GM12892 (cell line): ENCODE data around the gene POM121C.
"Not testable (repeated sequence)": the region's sequence is repeated elsewhere in the genome, so short reads cannot be mapped to it uniquely, and the experiment has no call there.

ENCODE experiments used
- DNase-seq: peaks from one replicate; pipeline ENCODE4 v3.0.0; 2011; ENCODE audit not compliant: insufficient read length
- FAIRE-seq: peaks from 2 replicates; lab custom pipeline; 2011; peaks lifted over from hg19 to GRCh38; lab: Jason Lieb, UNC

Gene POM121C

DNA sequence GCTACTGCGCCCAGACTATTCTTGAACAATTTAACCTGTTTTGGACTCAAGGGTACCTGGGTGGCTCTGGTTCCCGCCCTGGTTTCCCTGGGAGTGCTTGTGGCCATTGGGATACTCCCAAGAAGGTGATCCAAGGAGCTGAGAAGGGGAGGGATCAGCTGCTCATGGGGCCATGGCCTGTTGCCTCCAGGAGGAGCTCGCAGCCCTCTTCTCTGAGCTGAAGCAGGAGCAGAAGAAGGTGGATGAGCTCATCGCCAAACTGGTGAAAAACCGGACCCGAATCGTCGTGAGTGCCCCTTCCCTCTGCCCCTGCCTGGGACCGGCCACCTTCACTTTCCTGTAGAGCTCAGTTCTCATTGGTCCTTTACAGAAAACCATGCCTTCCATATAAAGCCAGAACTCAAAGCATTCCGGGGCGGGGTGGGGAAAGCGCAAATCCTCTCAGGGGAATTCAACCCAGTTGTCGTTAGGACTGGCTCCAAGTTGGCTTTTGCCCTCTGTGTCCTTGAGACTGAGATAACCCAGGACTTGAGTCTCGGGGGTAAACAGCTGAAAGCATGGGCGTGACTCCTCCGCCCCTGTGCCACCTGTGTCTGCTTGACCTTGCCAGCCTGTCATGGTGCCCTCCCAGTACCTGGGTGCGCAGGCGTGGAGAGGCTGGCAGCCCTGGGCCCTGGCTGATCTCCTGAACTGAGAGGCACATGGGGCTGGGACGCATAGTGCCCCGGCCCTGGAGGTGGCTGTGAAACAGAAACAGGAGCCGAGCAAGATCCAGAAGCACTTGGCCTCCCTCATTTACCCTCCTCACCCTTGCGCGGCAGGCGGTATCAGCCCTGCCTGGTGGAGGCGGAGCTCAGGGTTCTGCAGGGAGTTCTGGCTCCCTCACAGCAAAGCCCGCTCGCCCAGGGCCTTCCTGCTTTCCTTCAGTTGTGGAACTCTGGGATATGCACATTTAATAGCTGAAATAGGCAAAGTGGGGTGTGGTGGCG, 82.3 kb downstream of the POM121C start:
- not testable (repeated sequence) for FAIRE-seq

GRCh38 chr7:75400575-75400974, 85.5 kb downstream of the POM121C start:
- not testable (repeated sequence) for FAIRE-seq, DNase-seq

More for the DNA sequence above, 82.3 kb downstream of the POM121C start:
- DNase-seq = not testable (repeated sequence)

DNA sequence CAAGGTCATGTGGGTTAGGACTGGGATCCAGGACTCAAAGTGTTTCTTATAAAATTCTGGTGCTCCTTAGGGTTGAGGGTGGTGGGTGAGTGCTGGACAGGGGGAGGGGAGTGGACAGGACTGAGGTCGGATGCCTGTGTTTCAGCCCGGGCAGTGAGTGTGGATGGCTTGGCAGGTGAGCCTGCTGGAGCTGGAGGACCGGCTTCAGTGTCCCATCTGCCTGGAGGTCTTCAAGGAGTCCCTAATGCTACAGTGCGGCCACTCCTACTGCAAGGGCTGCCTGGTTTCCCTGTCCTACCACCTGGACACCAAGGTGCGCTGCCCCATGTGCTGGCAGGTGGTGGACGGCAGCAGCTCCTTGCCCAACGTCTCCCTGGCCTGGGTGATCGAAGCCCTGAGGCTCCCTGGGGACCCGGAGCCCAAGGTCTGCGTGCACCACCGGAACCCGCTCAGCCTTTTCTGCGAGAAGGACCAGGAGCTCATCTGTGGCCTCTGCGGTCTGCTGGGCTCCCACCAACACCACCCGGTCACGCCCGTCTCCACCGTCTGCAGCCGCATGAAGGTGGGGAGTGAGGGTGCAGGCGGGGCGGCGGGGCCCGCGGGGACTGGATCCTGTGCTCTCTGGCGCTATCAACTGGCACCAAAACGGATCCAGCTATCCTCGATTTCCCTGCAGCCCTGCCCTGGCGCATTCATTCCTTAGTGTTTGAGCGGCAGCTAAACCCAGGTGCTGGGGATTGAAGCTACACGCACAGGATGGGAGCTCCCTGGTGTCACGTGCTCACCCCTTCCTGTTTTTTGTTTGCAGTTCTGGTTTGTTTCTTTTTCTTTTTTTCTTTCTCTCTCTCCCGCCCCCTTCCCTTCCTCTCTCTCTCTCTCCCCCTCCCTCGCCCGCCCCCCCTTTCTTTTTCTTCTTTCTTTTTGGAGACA, 87.1 kb downstream of the POM121C start:
- DNase-seq = not testable (repeated sequence)
- FAIRE-seq = peak; percentile 96

DNA sequence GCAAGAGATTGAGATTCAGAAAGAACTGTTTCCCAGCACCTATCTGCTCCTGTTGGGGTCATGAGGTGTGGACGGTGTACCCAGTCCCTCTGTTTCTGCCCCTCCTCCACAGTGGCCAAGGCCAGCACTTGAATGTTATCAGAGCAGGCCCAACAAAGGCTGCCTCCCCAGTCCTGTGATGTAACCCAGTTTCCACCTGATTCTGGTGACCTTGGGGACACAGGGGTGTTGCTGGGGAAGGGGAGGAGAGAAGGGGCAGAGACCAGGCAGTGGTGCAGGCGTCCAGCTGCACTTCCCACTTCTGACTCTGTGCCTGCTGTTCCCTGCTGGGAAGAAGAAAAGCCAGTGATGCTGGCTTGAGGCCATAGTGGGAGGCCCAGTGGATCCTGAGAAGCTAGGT, 88.2 kb downstream of the POM121C start:
- FAIRE-seq, DNase-seq: not testable (repeated sequence)

GRCh38 chr7:75395329-75395728, 90.8 kb downstream of the POM121C start, which contains the start of gene TRIM73:
TRIM73 (plus strand) TSS chr7:75395629; CDS start chr7:75398934, 3,305 bp downstream.
- not testable (repeated sequence) for FAIRE-seq, DNase-seq

GRCh38 chr7:75393194-75393593, 92.9 kb downstream of the POM121C start:
- FAIRE-seq = peak; percentile 5
- not testable (repeated sequence) for DNase-seq

DNA sequence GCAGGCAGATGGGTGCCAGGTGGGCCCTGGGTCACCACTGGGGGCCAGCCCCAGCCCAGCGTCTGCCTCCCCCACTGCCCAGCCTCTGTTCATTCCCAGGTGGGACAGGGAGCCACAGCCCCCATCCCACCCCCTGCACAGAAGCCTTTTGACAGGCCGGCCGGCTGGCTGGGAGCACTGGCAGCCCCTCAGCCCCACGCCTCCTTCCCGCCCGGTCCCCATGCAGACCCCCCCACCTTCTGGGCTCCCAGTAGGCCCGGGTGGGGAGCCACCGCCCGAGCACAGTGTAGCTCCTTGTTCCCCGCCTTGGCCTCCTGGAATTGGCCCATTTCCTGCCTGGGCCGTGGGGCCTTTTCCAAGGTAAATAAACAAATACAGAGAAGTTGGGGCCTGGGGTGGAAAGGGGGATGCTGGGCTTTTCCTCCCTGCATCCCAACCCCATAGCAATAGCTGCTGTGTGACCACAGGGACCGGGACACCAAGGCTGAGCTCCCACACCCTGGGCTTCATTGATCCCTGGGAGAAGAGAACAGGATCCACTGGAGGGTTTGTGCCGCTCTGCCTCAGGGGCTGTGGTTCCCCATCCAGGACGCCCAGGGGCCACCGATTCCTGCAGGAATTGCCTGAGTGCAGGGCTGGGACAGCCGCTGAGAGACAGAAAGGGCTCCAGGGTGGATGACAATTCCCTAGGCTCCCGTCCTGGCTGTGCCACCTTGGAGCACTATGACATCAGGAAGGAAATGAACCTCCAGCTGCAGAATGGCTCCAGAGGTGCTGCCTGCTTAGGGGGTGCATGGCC, 111.4 kb downstream of the POM121C start:
- FAIRE-seq, DNase-seq: not testable (repeated sequence)

DNA sequence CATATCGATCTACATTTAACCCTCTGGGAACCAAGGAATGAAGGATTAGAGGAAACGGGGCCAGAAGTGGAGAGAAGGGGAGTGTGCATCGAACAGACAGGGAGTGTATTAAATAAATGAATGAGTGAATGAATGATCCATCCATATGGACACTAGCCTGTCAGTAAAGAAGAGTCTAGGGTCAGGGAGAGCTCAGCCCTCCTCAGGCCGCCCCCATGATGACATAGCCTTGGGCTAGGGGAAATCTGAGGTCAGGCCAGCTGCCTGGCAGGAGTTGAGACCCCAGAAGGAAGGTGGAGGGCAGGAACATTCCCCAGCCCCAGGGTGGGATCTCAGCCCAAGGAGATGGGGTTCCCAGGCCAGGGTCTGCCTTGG, 112.0 kb downstream of the POM121C start:
- DNase-seq, FAIRE-seq: not testable (repeated sequence)

- DNase-seq, FAIRE-seq: not testable (repeated sequence)
Observed at GRCh38 chr7:75367313-75367712, 118.8 kb downstream of the POM121C start.
